Endothelial cell of umbilical vein (primary cell): Measurements from ENCODE around the gene TAF4B.
"Not testable (repeated sequence)": the region's sequence is repeated elsewhere in the genome, so short reads cannot be mapped to it uniquely, and the experiment has no call there.

Experiments
- JUN ChIP-seq: IDR thresholded peaks from 2 replicates; pipeline ENCODE4 v1.6.1; 2011; ENCODE audit warnings: borderline replicate concordance, low read depth; ENCODE audit not compliant: insufficient read length, insufficient read depth
- TF ChIP-seq, protein P1 (sequence below), 2 donors: IDR thresholded peaks; 1 replicate in 1 of 2; 2 replicates in 1 of 2; pipeline ENCODE4 v1.5.1; 2011; ENCODE audit warnings: low read length in 2 of 2, mild to moderate bottlenecking in 2 of 2, moderate library complexity in 2 of 2, control low read depth in 1 of 2, inconsistent platforms in 1 of 2, low read depth in 1 of 2; ENCODE audit not compliant: insufficient read depth in 1 of 2; ENCODE audit errors: extremely low read depth in 1 of 2

GRCh38 chr18:26303222-26303621 lies 77.0 kb downstream of the TAF4B start:
- not testable (repeated sequence) for TF ChIP-seq JUN
- TF ChIP-seq, protein P1, sequence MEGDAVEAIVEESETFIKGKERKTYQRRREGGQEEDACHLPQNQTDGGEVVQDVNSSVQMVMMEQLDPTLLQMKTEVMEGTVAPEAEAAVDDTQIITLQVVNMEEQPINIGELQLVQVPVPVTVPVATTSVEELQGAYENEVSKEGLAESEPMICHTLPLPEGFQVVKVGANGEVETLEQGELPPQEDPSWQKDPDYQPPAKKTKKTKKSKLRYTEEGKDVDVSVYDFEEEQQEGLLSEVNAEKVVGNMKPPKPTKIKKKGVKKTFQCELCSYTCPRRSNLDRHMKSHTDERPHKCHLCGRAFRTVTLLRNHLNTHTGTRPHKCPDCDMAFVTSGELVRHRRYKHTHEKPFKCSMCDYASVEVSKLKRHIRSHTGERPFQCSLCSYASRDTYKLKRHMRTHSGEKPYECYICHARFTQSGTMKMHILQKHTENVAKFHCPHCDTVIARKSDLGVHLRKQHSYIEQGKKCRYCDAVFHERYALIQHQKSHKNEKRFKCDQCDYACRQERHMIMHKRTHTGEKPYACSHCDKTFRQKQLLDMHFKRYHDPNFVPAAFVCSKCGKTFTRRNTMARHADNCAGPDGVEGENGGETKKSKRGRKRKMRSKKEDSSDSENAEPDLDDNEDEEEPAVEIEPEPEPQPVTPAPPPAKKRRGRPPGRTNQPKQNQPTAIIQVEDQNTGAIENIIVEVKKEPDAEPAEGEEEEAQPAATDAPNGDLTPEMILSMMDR (IDR thresholded peaks at IDR 0.05; ENCODE audit: extremely low read depth in 1 of 2, insufficient read depth in 1 of 2, low read depth in 1 of 2, low read length in 2 of 2), result not testable (repeated sequence)
